ENCODE results near the gene TBC1D9B.

Gene TBC1D9B

GRCh38 chr5:179893076-179893957, 14.4 kb downstream of the TBC1D9B start:
- TF ChIP-seq TEAD4 (IDR thresholded peaks at IDR 0.05) (no peak), ZBTB7A (IDR thresholded peaks at IDR 0.05; ENCODE audit: low read depth) (no peak), FOXM1 (IDR thresholded peaks at IDR 0.05; ENCODE audit: borderline replicate concordance, low read depth) (no peak), MAX (IDR thresholded peaks at IDR 0.05) (no peak)

GRCh38 chr5:179892255-179892654, 15.4 kb downstream of the TBC1D9B start:
- TF ChIP-seq TEAD4 (IDR thresholded peaks at IDR 0.05) (no peak), MAX (IDR thresholded peaks at IDR 0.05) (no peak), TAF1 (IDR thresholded peaks at IDR 0.05; ENCODE audit: low read depth) (no peak)

- no peak for TF ChIP-seq YY1 (IDR thresholded peaks at IDR 0.05; ENCODE audit: low read depth)
- no peak for TF ChIP-seq TCF12 (IDR thresholded peaks at IDR 0.05; ENCODE audit: low read depth)
- no peak for TF ChIP-seq RAD21 (IDR thresholded peaks at IDR 0.05; ENCODE audit: low read depth)
- TF ChIP-seq CEBPB (IDR thresholded peaks at IDR 0.05) = no peak
These were observed 16.7 kb downstream of the TBC1D9B start for GRCh38 chr5:179890751-179891682.

GRCh38 chr5:179889885-179890284, 17.8 kb downstream of the TBC1D9B start:
- TF ChIP-seq FOXM1 (IDR thresholded peaks at IDR 0.05; ENCODE audit: borderline replicate concordance, low read depth) (no peak), CEBPB (IDR thresholded peaks at IDR 0.05) (no peak), ZBTB7A (IDR thresholded peaks at IDR 0.05; ENCODE audit: low read depth) (no peak), YY1 (IDR thresholded peaks at IDR 0.05; ENCODE audit: low read depth) (no peak), CREB1 (IDR thresholded peaks at IDR 0.05; ENCODE audit: low read depth) (no peak), EGR1 (IDR thresholded peaks at IDR 0.05) (no peak), EP300 (IDR thresholded peaks at IDR 0.05; ENCODE audit: borderline replicate concordance) (no peak), NFIC (IDR thresholded peaks at IDR 0.05) (no peak), REST (IDR thresholded peaks at IDR 0.05; ENCODE audit: low read depth) (no peak), MAX (IDR thresholded peaks at IDR 0.05) (no peak), USF1 (IDR thresholded peaks at IDR 0.05) (no peak), RAD21 (IDR thresholded peaks at IDR 0.05; ENCODE audit: low read depth) (no peak), TEAD4 (IDR thresholded peaks at IDR 0.05) (no peak), TAF1 (IDR thresholded peaks at IDR 0.05; ENCODE audit: low read depth) (no peak), TCF12 (IDR thresholded peaks at IDR 0.05; ENCODE audit: low read depth) (no peak)

GRCh38 chr5:179887802-179888201, 19.9 kb downstream of the TBC1D9B start:
- TF ChIP-seq FOXM1 (IDR thresholded peaks at IDR 0.05; ENCODE audit: borderline replicate concordance, low read depth) (no peak), NFIC (IDR thresholded peaks at IDR 0.05) (no peak), REST (IDR thresholded peaks at IDR 0.05; ENCODE audit: low read depth) (no peak), RAD21 (IDR thresholded peaks at IDR 0.05; ENCODE audit: low read depth) (no peak), TAF1 (IDR thresholded peaks at IDR 0.05; ENCODE audit: low read depth) (no peak), CEBPB (IDR thresholded peaks at IDR 0.05) (no peak), YY1 (IDR thresholded peaks at IDR 0.05; ENCODE audit: low read depth) (no peak), EGR1 (IDR thresholded peaks at IDR 0.05) (no peak), TCF12 (IDR thresholded peaks at IDR 0.05; ENCODE audit: low read depth) (no peak), CREB1 (IDR thresholded peaks at IDR 0.05; ENCODE audit: low read depth) (no peak)

- TF ChIP-seq CEBPB (IDR thresholded peaks at IDR 0.05) (no peak), YY1 (IDR thresholded peaks at IDR 0.05; ENCODE audit: low read depth) (no peak), MAX (IDR thresholded peaks at IDR 0.05) (no peak), ZBTB7A (IDR thresholded peaks at IDR 0.05; ENCODE audit: low read depth) (no peak), USF1 (IDR thresholded peaks at IDR 0.05) (no peak), EGR1 (IDR thresholded peaks at IDR 0.05) (no peak), RAD21 (IDR thresholded peaks at IDR 0.05; ENCODE audit: low read depth) (no peak), TCF12 (IDR thresholded peaks at IDR 0.05; ENCODE audit: low read depth) (no peak), CREB1 (IDR thresholded peaks at IDR 0.05; ENCODE audit: low read depth) (no peak), FOXM1 (IDR thresholded peaks at IDR 0.05; ENCODE audit: borderline replicate concordance, low read depth) (no peak)
These were observed 20.6 kb downstream of the TBC1D9B start for GRCh38 chr5:179887095-179887494.
